ENCODE data around the gene IPO11.

GRCh38 chr5:62568143-62568542 is 155.6 kb downstream of the IPO11 start:
- TF ChIP-seq EP300 (IDR thresholded peaks at IDR 0.05), result no peak
- no peak for TF ChIP-seq POLR2A (IDR thresholded peaks at IDR 0.05)

Data from suprapubic skin (tissue), 2 donors.